GM19467 (cell line): ENCODE data around the gene ZBTB34.

Experiments
- ATAC-seq: cut with Tn5 transposase; IDR thresholded peaks from one replicate; pipeline ENCODE4 v1.9.1; 2021; ENCODE audit warnings: mild to moderate bottlenecking, moderate library complexity; ENCODE audit not compliant: unreplicated experiment

ZBTB34 gene

GRCh38 chr9:126915846-126916543, 55.6 kb downstream of the ZBTB34 start:
- ATAC-seq, result no peak

- ATAC-seq, result no peak
Observed at GRCh38 chr9:126916909-126917308, 56.5 kb downstream of the ZBTB34 start.

- ATAC-seq, result no peak
Observed at GRCh38 chr9:126919193-126919592, 58.8 kb downstream of the ZBTB34 start.

GRCh38 chr9:126925876-126926275, 65.4 kb downstream of the ZBTB34 start:
- ATAC-seq, result no peak

GRCh38 chr9:126926364-126926763, 65.9 kb downstream of the ZBTB34 start:
- no peak for ATAC-seq

GRCh38 chr9:126927419-126927818, 67.0 kb downstream of the ZBTB34 start:
- no peak for ATAC-seq

- ATAC-seq, result no peak
Observed at GRCh38 chr9:126932871-126933321, 72.5 kb downstream of the ZBTB34 start.

GRCh38 chr9:126933334-126933980, 73.0 kb downstream of the ZBTB34 start:
- no peak for ATAC-seq

GRCh38 chr9:126934441-126934840, 74.0 kb downstream of the ZBTB34 start:
- ATAC-seq, result no peak
